ENCODE results near the gene PEAR1.

- TF ChIP-seq CTCF (IDR thresholded peaks at IDR 0.05; ENCODE audit: low read depth, low read length) (no peak), POLR2A (IDR thresholded peaks at IDR 0.05; ENCODE audit: extremely low read depth, insufficient read length) (no peak), MYC (IDR thresholded peaks at IDR 0.05; ENCODE audit: low read depth, low read length) (no peak)
- TF ChIP-seq, protein P1, sequence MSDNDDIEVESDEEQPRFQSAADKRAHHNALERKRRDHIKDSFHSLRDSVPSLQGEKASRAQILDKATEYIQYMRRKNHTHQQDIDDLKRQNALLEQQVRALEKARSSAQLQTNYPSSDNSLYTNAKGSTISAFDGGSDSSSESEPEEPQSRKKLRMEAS (IDR thresholded peaks at IDR 0.05; ENCODE audit: low read depth, low read length) = no peak
Observed at GRCh38 chr1:156959414-156959813, 65.9 kb downstream of the PEAR1 start.

Data from NB4 (cell line).